Stimulated activated naive CD8-positive, alpha-beta T cell treated with anti-CD3 and anti-CD28 coated beads, Interleukin-15, Interleukin-2, amounts not matched to agents 100 ng/mL and 50 ng/mL, for 24 hours (primary cell): ENCODE measurements around the gene PPM1D.
"Not testable (repeated sequence)": the region's sequence is repeated elsewhere in the genome, so short reads cannot be mapped to it uniquely, and the experiment has no call there.

Experiments
- H3K27ac Mint-ChIP-seq: one replicate; pipeline ENCODE4 v1.8.0; 2021; ENCODE audit warnings: mild to moderate bottlenecking, mixed read lengths
- H3K27me3 Mint-ChIP-seq: one replicate; pipeline ENCODE4 v1.8.0; 2021; ENCODE audit warnings: mixed read lengths
- H3K36me3 Mint-ChIP-seq: one replicate; pipeline ENCODE4 v1.8.0; 2021; ENCODE audit warnings: low read depth, mixed read lengths
- H3K4me1 Mint-ChIP-seq: one replicate; pipeline ENCODE4 v1.8.0; 2021; ENCODE audit warnings: low read depth, mixed read lengths
- H3K4me3 Mint-ChIP-seq: one replicate; pipeline ENCODE4 v1.8.0; 2021; ENCODE audit warnings: mild to moderate bottlenecking, mixed read lengths
- H3K9me3 Mint-ChIP-seq: one replicate; pipeline ENCODE4 v1.8.0; 2021; ENCODE audit warnings: mixed read lengths

PPM1D gene

GRCh38 chr17:60599620-60600489, at the start of gene PPM1D:
TSS of gene PPM1D (plus strand) at chr17:60600193. CDS start at chr17:60600415, 222 bp downstream.
- Mint-ChIP-seq H3K9me3 (no peaks in the 10 kb centered on the region), H3K4me1 (peaks cover 45% of the 10 kb centered on the region), H3K36me3 (peaks cover 5% of the 10 kb centered on the region), H3K27ac (peak within 1 kb of the TSS; percentile 93), H3K27me3 (no peaks in the 10 kb centered on the region), H3K4me3 (peak within 1 kb of the TSS; percentile 96)

DNA sequence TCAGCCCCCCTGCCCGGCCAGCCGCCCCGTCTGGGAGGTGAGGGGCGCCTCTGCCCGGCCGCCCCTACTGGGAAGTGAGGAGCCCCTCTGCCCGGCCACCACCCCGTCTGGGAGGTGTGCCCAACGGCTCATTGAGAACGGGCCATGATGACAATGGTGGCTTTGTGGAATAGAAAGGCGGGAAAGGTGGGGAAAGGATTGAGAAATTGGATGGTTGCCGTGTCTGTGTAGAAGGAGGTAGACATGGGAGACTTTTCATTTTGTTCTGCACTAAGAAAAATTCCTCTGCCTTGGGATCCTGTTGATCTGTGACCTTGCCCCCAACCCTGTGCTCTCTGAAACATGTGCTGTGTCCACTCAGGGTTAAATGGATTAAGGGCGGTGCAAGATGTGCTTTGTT, 47.7 kb upstream of the PPM1D start:
- H3K4me3 Mint-ChIP-seq, H3K36me3 Mint-ChIP-seq, H3K4me1 Mint-ChIP-seq, H3K27me3 Mint-ChIP-seq, H3K27ac Mint-ChIP-seq, H3K9me3 Mint-ChIP-seq: not testable (repeated sequence)

DNA sequence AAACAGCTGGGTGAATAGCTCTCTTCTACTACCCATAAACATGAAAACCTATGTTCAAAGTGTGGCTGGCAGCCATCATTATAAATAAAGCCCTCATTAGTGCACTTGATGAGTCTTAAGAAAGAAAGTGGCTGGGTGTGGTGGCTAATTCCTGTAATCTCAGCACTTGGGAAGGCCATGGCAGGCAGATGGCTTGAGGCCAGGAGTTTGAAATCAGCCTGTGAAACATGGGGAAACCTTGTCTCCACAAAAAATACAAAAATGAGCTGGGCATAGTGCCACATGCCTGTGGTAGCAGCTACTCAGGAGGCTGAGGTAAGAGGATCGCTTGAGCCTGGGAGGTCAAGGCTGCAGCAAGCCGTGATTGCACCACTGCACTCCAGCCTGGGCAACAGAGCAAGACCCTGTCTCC, 45.6 kb upstream of the PPM1D start:
- Mint-ChIP-seq H3K4me3 (no peak overlapping the region), H3K27me3 (no peaks in the 10 kb centered on the region), H3K4me1 (no peaks in the 10 kb centered on the region), H3K9me3 (peaks cover 16% of the 10 kb centered on the region), H3K36me3 (no peaks in the 10 kb centered on the region), H3K27ac (no peak overlapping the region)

GRCh38 chr17:60555786-60556185, 44.2 kb upstream of the PPM1D start:
- Mint-ChIP-seq H3K4me3 (no peak overlapping the region), H3K27ac (no peak overlapping the region), H3K27me3 (no peaks in the 10 kb centered on the region), H3K36me3 (no peaks in the 10 kb centered on the region), H3K4me1 (no peaks in the 10 kb centered on the region), H3K9me3 (peaks cover 16% of the 10 kb centered on the region)

DNA sequence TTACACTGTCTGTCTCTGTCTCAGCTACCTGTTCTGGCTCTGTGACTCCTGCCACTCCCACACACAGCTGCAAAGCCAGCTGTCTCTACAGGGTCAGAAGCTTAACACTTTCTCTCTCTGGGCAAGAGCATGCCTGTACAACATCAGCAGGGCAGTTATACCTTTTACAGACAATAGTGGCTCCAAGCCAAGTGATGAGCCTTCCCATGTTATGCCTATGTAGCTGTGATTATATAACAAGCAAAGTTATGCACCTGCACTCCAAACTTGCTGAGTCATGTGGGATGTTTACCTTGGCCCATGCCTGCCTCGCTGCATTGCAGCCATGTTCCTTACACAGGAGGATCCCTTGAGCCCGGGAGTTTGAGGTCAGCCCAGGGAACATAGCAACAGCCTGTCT, 42.2 kb upstream of the PPM1D start:
- no peaks in the 10 kb centered on the region for H3K36me3 Mint-ChIP-seq
- peaks cover 15% of the 10 kb centered on the region for H3K9me3 Mint-ChIP-seq
- no peaks in the 10 kb centered on the region for H3K27me3 Mint-ChIP-seq
- H3K4me3 Mint-ChIP-seq = no peak overlapping the region
- no peak overlapping the region for H3K27ac Mint-ChIP-seq
- no peaks in the 10 kb centered on the region for H3K4me1 Mint-ChIP-seq

- Mint-ChIP-seq H3K27ac (no peak overlapping the region), H3K27me3 (no peaks in the 10 kb centered on the region), H3K36me3 (no peaks in the 10 kb centered on the region), H3K9me3 (peaks cover 12% of the 10 kb centered on the region), H3K4me1 (no peaks in the 10 kb centered on the region), H3K4me3 (no peak overlapping the region)
Observed at GRCh38 chr17:60559659-60559994, 40.4 kb upstream of the PPM1D start.

- H3K27me3 Mint-ChIP-seq = no peaks in the 10 kb centered on the region
- H3K9me3 Mint-ChIP-seq = peaks cover 12% of the 10 kb centered on the region
- H3K36me3 Mint-ChIP-seq = no peaks in the 10 kb centered on the region
- no peak overlapping the region for H3K27ac Mint-ChIP-seq
- H3K4me1 Mint-ChIP-seq = no peaks in the 10 kb centered on the region
- H3K4me3 Mint-ChIP-seq = no peak overlapping the region
Observed at GRCh38 chr17:60559995-60560859, 39.8 kb upstream of the PPM1D start.

DNA sequence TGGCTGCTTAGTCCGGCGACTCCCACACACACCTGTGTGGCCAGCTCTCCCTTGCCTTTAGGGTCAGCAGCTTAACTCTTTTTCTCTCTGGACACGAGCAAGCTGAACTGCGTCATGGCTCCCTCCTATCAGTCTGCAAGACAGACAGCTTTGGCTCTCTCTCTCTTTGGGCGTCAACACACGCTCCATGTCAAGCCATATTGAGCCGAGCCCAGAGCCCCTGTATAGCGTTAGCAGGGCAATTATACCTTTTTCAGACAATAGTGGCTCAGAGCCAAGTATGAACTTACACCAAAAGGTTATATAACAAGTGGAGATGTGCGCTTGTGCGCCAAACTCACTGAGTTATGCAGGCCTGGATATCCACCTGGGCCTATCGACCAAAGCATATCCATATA, 39.1 kb upstream of the PPM1D start:
- H3K36me3 Mint-ChIP-seq = no peaks in the 10 kb centered on the region
- no peak overlapping the region for H3K27ac Mint-ChIP-seq
- H3K27me3 Mint-ChIP-seq = no peaks in the 10 kb centered on the region
- H3K4me1 Mint-ChIP-seq = no peaks in the 10 kb centered on the region
- peaks cover 12% of the 10 kb centered on the region for H3K9me3 Mint-ChIP-seq
- H3K4me3 Mint-ChIP-seq = no peak overlapping the region

DNA sequence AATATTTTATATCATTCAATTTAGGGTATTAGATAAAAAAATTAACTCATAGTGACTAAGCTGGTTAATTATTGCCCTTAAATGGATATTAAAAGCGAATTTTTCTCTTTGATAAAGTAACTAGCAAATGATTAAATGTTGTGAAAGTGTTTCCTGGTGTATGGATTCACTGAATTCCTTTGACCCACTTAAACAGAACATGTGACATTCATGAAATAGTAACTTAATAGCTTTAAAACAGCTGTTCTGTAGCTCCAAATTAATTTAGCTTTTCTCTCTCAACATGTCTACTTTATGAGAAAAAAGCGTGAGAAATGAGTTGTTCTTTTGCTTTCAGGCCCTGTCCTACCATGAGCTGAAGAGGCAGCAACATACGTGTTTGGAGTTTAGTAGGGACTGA, 37.6 kb upstream of the PPM1D start:
- Mint-ChIP-seq H3K27me3 (no peaks in the 10 kb centered on the region), H3K36me3 (no peaks in the 10 kb centered on the region), H3K4me3 (no peak overlapping the region), H3K9me3 (peaks cover 9% of the 10 kb centered on the region), H3K27ac (no peak overlapping the region), H3K4me1 (no peaks in the 10 kb centered on the region)

DNA sequence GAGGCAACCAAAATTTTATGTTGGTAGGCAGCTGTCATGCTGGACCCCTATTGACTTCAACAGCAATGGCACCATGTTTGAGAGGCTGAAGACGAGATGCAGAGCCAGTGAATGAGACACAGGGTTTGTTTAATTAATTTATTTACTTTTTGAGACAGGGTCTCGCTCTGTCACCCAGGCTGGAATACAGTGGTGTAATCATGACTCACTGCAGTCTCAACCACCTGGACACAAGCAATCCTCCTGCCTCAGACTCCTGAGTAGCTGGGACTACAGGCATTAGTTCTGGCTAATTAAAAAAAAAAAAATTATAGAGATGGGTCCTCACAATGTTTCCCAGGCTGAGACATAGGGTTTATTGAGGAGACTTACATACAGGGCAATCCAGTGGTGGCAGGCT, 36.2 kb upstream of the PPM1D start:
- Mint-ChIP-seq H3K27me3 (no peaks in the 10 kb centered on the region), H3K36me3 (no peaks in the 10 kb centered on the region), H3K4me3 (no peak overlapping the region), H3K27ac (no peak overlapping the region), H3K9me3 (no peaks in the 10 kb centered on the region), H3K4me1 (no peaks in the 10 kb centered on the region)

DNA sequence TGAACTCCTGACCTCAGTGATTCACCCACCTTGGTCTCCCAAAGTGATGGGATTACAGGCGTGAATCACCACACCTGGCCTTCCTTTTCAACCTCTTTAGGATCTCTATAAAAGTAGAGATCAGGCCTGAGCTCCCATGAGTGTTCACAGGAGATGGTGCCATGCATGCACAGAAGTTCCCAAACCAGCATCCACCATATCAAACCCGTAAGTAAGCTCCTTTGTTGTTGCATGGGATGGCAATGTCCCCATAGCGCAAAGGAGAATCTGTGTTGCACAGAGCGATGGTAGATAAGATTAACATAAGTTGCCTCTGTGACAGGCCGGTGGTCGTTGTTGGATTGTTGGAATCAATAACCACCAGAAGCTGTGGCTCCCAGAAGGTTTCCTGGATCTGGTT, 34.8 kb upstream of the PPM1D start:
- H3K36me3 Mint-ChIP-seq = no peaks in the 10 kb centered on the region
- H3K9me3 Mint-ChIP-seq = no peaks in the 10 kb centered on the region
- no peaks in the 10 kb centered on the region for H3K27me3 Mint-ChIP-seq
- H3K4me3 Mint-ChIP-seq = no peak overlapping the region
- no peaks in the 10 kb centered on the region for H3K4me1 Mint-ChIP-seq
- no peak overlapping the region for H3K27ac Mint-ChIP-seq

DNA sequence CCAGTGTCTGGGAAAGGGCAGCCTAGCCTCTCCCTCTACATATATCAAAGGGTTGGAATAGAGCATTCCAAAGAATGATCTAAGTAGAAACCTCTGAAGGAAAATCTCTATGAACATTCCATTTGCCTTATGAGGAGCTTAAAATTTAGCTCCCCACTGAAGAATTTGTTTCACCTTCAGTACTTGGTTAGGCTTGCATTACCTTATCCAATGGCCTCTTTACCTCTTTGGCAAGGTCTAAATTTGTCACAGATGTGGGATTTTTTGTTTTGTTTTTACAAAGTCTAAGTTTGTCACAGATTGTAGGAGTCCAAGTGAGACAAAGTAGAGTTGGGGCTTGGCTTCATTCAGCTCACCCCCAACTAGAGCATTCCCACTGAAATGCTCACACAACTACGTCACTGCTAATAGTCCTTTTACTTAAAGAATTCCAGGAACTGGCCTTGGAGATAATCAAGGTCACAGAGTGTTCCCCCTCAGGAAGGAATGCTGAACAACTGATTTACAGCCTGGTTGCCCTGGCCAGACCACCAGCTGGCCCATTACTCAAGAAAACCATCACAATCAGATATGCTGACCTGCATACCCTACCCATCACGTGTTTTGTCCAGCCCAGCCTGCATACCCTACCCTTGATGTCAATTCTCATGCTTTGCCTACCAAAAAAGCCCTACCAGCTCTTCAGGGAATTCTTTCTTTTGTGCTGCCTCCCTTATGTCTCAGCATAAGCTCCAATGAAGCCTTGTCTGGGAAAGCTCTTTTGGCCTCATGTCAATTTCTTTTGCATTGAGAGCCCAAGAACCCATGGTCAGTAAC, 26.5 kb upstream of the PPM1D start:
- H3K27ac Mint-ChIP-seq = no peak overlapping the region
- peaks cover 13% of the 10 kb centered on the region for H3K27me3 Mint-ChIP-seq
- no peak overlapping the region for H3K4me3 Mint-ChIP-seq
- H3K36me3 Mint-ChIP-seq = no peaks in the 10 kb centered on the region
- no peaks in the 10 kb centered on the region for H3K9me3 Mint-ChIP-seq
- peaks cover 4% of the 10 kb centered on the region for H3K4me1 Mint-ChIP-seq

DNA sequence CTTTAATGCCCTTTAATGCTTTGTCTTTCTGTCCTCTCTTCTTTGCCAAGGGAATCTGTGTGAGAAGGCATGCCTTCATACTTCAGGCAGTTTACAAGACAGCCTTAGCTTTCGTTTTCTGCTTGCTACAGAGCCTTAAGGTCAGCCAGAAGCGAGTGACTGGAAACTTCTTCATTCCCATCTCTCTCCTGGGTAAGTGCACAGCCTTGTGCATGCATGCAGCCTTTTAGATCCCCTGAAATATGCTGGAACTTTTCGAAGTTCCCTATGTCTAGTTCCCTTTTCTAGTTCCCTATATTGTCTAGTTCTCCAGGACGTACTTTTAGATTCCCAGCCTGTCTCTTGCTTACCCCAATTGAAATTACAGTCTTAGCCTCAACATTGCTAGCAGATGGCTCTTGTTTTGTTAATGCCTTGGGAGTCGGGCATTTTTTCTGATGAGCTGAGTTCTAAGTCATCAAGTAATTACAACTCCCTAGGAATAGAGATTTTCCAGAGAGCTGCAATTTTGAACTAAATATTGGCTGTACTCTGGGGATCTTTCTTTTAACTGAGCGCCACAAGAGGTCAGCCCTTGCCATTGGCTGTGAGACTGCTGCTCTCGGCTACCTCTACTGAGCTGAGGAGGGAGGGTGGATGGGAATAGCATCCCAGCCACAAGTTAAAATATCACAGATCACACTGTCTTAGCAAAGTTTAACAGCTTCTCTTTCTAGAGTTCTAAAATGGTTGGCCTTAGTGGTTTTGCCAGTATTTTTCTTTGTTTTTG, 22.7 kb upstream of the PPM1D start:
- no peak overlapping the region for H3K27ac Mint-ChIP-seq
- H3K4me1 Mint-ChIP-seq = peaks cover 4% of the 10 kb centered on the region
- no peaks in the 10 kb centered on the region for H3K9me3 Mint-ChIP-seq
- peaks cover 3% of the 10 kb centered on the region for H3K27me3 Mint-ChIP-seq
- peak overlapping the region; percentile 61 for H3K4me3 Mint-ChIP-seq
- H3K36me3 Mint-ChIP-seq = no peaks in the 10 kb centered on the region

DNA sequence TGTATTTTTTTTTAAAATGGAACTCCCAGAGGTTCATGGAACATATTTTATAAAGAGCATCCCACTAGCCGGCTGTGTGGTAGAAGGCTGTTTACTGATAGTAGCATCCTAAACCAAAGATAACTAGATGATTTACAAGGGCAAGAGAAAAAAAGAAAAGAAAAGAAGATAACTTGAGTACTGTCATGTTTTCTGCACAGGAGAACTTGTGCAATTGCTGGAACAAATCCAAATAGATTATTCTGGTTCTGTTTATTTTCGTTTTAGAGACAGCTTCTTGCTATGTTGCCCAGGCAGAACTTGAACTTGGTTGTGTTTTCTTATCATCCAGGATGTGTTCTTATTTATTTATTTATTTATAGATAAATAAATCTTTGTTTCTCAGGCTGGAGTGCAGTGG, 20.9 kb upstream of the PPM1D start:
- Mint-ChIP-seq H3K27ac (no peak overlapping the region), H3K4me1 (peaks cover 4% of the 10 kb centered on the region), H3K4me3 (no peak overlapping the region), H3K9me3 (no peaks in the 10 kb centered on the region), H3K36me3 (no peaks in the 10 kb centered on the region), H3K27me3 (no peaks in the 10 kb centered on the region)
